Lower leg skin (tissue), 4 donors: Measurements from ENCODE around the gene ZCCHC7. TPM values are rescaled to one million over a fixed set of nuclear protein-coding genes. Genes with fewer than 3 reads are reported as not detected.
"Not testable (repeated sequence)": the region's sequence is repeated elsewhere in the genome, so short reads cannot be mapped to it uniquely, and the experiment has no call there.

Experiments
- DNase-seq, 2 donors: peaks; one replicate each; pipeline ENCODE4 v3.0.0-alpha.2; 2019; ENCODE audit warnings: low spot score in 2 of 2
- H3K4me3 ChIP-seq: fragments of 200-600 bp; sonication (generic); 2 replicates; pipeline ENCODE4 v1.5.1; 2017; ENCODE audit warnings: mild to moderate bottlenecking, low read depth; ENCODE audit not compliant: poor library complexity, severe bottlenecking
- POLR2A ChIP-seq, 2 donors: fragments of 450-650 bp; IDR thresholded peaks; one replicate each; pipeline ENCODE4 v1.6.1; 2016 to 2017; ENCODE audit warnings: antibody characterized with exemption in 2 of 2, mild to moderate bottlenecking in 1 of 2, moderate library complexity in 1 of 2
- WGBS, 2 donors: methylation state at CpG; one replicate each; pipeline ENCODE4 v1.1.5; 2018; 5-methylcytosine and 5-hydroxymethylcytosine counted together
- intact Hi-C: fragments of 100-400 bp; cut with DNase I; formaldehyde crosslinking; loops from one replicate; pipeline ENCODE4 v1.15.0; 2023; ENCODE audit warnings: low total_unique reads
- total RNA-seq, 4 donors: library from RNA; depleted of rRNA; stranded (reverse); fragments of >200 nt; gene quantifications; one replicate each; pipeline ENCODE4 v1.1.0, GENCODE V29; 2016
- TF ChIP-seq, protein P1 (sequence below), 3 donors: fragments of 450-650 bp; IDR thresholded peaks; one replicate each; pipeline ENCODE4 v1.5.1; 2016; ENCODE audit warnings: antibody characterized with exemption in 3 of 3, mild to moderate bottlenecking in 3 of 3, moderate library complexity in 2 of 3

Gene ZCCHC7
- total RNA-seq, 4 donors from 2014 or later: 12.2 to 17.6 (median 15.7) TPM

DNA sequence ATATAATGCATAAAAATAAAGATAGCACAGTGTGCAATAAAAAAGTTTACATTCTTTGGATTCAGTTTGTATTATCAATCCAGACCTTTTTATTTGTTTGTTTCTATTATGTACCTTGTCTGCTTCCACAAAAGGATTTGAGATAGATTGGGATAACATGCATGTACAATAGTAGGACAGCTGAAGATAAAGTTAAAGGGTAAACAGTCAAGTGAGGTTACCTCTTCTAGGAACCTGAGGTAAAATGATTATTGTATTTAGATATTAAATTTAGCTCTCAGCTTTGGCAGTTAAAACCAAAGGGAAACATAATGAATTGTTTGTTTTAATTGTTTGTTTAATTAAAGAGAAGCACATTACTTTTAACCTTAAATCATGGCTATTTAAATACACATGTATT lies 81.7 kb downstream of the ZCCHC7 start:
- intact Hi-C loops: no loop called here
- H3K4me3 ChIP-seq: no peak overlapping the region
- no peak for DNase-seq
- TF ChIP-seq, protein P1, sequence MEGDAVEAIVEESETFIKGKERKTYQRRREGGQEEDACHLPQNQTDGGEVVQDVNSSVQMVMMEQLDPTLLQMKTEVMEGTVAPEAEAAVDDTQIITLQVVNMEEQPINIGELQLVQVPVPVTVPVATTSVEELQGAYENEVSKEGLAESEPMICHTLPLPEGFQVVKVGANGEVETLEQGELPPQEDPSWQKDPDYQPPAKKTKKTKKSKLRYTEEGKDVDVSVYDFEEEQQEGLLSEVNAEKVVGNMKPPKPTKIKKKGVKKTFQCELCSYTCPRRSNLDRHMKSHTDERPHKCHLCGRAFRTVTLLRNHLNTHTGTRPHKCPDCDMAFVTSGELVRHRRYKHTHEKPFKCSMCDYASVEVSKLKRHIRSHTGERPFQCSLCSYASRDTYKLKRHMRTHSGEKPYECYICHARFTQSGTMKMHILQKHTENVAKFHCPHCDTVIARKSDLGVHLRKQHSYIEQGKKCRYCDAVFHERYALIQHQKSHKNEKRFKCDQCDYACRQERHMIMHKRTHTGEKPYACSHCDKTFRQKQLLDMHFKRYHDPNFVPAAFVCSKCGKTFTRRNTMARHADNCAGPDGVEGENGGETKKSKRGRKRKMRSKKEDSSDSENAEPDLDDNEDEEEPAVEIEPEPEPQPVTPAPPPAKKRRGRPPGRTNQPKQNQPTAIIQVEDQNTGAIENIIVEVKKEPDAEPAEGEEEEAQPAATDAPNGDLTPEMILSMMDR (IDR thresholded peaks at IDR 0.05): no peak
- TF ChIP-seq POLR2A (IDR thresholded peaks at IDR 0.05): no peak

DNA sequence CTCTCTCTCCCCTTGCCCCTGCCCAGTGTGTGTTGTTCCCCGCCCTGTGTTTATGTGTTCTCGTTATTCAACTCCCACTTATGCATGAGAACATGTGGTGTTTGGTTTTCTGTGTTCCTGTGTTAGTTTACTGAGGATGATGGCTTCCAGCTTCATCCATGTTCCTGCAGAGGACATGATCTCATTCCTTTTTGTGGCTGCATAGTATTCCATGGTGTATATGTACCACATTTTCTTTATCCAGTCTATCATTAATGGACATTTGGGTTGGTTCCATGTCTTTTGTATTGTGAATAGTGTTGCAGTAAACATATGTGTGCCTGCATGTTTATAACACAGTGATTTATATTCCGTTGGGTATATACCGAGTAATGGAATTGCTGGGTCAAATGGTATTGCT lies 83.1 kb downstream of the ZCCHC7 start:
- intact Hi-C loops, DNase-seq, H3K4me3 ChIP-seq: not testable (repeated sequence)
- 98 to 100% methylated on average over 4 of the region's 4 CpGs for WGBS, 2 donors

DNA sequence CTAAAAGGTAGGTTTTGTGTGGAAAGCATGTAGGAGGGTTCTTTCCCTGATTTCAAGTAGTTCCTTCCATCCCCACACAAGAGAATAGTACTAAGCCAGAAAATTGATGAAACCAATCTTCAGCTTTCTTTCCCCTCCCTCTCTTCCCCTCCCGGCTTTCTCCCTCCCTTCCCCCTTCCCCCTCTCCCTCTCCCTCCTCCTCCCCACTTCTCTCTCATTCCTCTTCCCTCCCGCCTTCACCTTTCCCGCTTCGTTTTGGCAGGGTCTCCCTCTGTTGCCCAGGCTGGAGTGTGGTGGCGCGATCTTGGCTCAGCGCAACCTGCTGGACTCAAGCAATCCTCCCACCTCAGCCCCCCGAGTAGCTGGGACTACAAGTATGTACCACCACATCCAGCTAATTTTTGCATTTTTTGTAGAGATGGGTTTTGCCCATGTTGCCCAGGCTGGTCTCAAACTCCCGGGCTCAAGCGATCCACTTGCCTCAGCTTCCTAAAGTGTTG lies 85.8 kb downstream of the ZCCHC7 start:
- DNase-seq: no peak
- no peak overlapping the region for H3K4me3 ChIP-seq
- 96% methylated on average over 10 of the region's 10 CpGs for WGBS, 2 donors
- TF ChIP-seq POLR2A (IDR thresholded peaks at IDR 0.05): no peak
- TF ChIP-seq, protein P1 (IDR thresholded peaks at IDR 0.05): no peak
- intact Hi-C loops: no loop called here

DNA sequence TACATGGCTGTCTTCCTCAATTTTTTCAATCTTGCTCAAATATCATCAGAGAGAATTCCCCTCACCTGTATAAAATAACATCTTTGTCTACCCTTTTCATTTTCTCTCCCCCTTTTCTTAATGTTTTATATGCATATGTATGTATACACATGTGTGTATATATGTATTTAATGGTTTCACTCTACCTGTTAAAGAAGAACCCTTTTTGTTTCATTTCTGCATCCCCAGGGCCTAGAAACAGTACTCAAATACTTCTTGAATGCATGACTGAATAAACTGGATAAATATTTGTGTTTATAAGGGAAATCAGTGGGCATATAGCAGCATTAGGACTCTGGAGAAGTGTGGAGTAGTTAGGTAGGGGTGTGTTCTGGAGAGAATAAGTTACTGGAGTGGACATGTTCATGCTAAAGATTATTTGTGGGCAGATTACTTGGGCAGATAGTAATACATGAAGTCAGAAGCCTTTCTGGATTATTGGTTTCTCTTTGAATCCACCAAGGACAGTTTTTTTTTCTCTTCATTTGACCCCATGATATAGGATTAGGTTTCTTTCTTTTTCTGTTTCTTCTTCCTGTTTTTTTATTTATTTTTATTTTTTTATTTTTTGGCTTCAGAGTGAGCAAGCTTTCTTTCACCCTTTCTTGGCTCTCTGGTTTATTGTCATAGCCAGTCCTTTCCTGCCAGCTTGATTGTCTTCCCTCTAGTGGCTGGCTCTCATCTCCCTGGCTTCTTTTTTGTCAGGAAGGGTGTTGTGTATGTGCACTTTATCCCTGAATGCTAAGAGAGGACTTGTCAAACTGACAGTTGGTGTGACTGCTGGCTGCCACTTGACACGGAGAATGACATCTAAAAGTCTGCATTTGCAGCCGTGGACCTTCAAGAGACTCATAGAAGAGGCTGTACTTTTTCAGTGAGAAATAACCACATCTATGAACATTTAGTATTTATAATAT lies 89.3 kb downstream of the ZCCHC7 start:
- intact Hi-C loops: no loop called here
- no peak overlapping the region for H3K4me3 ChIP-seq
- TF ChIP-seq, protein P1 (IDR thresholded peaks at IDR 0.05): no peak
- TF ChIP-seq POLR2A (IDR thresholded peaks at IDR 0.05): no peak
- WGBS, 2 donors: 39 to 41% methylated on average over 2 of the region's 2 CpGs
- no peak for DNase-seq

DNA sequence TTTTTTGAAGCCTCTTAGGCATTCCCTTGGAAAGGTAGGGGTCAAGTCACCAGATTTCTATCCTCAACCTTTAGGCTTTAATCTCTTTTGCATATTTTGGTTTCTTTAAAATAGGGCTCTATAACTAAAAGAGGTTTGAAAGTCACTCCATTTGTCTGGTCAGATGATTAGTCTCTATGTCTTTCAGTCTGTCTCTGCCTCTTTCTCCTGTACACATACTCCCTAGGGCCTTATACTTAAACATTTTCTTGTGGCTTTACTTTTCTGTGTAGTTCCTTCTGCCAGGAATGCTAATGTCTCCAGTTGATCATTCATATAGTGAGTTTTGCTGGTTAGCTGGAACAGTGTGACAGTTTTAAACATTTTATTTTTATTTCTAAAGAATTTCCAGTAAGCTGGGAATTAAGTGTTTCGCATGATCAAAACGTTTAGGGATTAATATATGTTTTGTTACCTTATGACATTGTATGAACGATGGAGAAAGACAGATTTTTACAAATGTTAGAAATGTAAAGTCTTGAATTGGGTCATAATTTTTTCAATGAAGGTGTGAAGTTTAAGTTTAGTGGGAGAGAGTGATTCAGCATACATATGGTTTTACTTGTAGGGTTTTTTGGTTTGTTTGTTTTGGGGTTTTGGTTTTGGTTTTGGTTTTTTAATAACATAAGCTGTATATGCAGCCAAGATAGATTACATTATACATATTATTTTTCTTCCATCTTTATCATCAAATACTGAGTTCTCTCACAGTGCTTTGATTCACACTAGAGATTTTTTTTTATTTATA lies 90.6 kb downstream of the ZCCHC7 start:
- H3K4me3 ChIP-seq: no peak overlapping the region
- 86 to 87% methylated on average over 3 of the region's 3 CpGs for WGBS, 2 donors
- intact Hi-C loops: no loop called here
- TF ChIP-seq, protein P1 (IDR thresholded peaks at IDR 0.05): no peak
- TF ChIP-seq POLR2A (IDR thresholded peaks at IDR 0.05): no peak
- DNase-seq: no peak

- intact Hi-C loops: no loop called here
- no peak overlapping the region for H3K4me3 ChIP-seq
- TF ChIP-seq, protein P1 (IDR thresholded peaks at IDR 0.05): no peak
- DNase-seq: no peak
- 95 to 96% methylated on average over 2 of the region's 2 CpGs for WGBS, 2 donors
These were observed 92.1 kb downstream of the ZCCHC7 start for GRCh38 chr9:37212435-37212834.
